ENCODE measurements around the gene UBA1. TPM values are rescaled to one million over a fixed set of nuclear protein-coding genes. Genes with fewer than 3 reads are reported as not detected.

Gene UBA1
- polyA plus RNA-seq, 3 donors from 2014 or later = 146 to 205 (median 167) TPM

DNA sequence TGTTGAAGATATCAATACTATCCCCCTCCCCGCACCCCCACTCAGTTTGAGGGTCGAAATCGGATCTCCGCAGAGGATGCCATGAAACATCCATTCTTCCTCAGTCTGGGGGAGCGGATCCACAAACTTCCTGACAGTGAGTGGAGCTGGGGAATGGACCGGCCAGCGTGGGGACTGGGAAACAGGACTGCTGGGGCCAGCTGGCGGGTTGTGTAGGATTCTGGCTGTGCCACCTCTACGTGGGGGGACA is 33.6 kb downstream of the UBA1 start:
- Mint-ChIP-seq H3K36me3 (peaks cover 6 to 53% (median 30%) of the 10 kb centered on the region in 3 donors), H3K4me3 (no peak overlapping the region), H3K9me3 (no peaks in the 10 kb centered on the region), H3K4me1 (peaks cover 0 to 6% of the 10 kb centered on the region in 2 donors), H3K27ac (no peak overlapping the region), H3K27me3 (ENCODE audit: low read depth in 3 of 3) (peaks cover 0 to 4% (median 3%) of the 10 kb centered on the region in 3 donors)
- no peak for DNase-seq

DNA sequence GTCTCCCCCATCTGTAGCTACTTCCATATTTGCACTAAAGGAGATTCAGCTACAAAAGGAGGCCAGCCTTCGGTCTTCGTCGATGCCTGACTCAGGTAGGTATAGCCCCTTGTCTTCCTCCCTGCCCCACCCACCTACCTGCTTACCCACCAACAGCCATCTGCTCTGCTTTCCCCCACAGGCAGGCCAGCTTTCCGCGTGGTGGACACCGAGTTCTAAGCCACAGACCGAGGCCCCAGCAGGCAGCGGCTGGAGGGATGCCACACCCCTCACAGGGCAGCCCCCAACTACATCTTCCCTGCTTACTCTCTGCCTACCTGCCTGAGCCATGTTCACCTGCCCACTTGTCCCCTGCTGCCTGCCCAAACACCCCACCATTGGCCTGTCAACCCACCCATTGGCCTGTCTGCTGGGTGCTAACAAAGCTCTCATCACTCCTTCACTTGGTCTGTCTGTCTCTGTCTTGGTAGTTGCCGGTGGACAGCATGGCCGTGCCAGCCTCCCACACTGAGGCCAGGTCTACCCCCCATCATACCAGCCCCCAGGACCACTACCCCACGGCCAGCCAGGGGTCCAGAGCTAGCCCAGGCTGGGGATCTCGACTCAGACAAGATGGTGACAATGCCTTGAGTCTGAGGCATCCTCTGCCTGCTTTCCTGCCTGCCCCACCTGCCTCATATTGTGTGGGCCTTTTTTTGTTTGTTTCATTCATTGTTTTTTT is 35.1 kb downstream of the UBA1 start:
- Mint-ChIP-seq H3K27me3 (ENCODE audit: low read depth in 3 of 3) (peaks cover 10 to 14% (median 10%) of the 10 kb centered on the region in 3 donors), H3K4me3 (no peak overlapping the region), H3K36me3 (peaks cover 6 to 48% (median 30%) of the 10 kb centered on the region in 3 donors), H3K9me3 (no peaks in the 10 kb centered on the region), H3K27ac (peak overlapping the region in 1 of 6 donors; percentile 20), H3K4me1 (peaks cover 8 to 18% of the 10 kb centered on the region in 2 donors)
- DNase-seq = no peak

DNA sequence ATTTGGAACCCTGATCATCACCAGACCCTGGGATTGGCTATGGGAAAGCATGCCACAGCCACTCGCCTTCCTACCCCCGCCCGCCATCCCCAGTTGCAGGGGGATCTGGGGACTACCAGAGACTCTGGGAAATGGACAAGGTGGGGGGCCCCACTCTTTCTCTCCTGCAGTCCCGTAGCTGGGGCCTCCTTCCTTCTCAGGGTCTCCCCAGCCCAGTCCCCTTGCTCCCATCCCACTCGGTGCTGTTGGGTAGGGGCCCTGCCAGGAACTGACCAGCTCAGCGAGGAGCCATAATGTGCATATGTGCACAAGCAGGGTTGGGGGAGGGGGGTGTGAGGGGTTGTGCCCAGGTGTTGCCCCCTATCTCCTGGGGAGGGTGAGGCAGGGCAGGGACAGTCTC is 35.8 kb downstream of the UBA1 start:
- peaks cover 12 to 25% of the 10 kb centered on the region in 2 donors for H3K4me1 Mint-ChIP-seq
- H3K27ac Mint-ChIP-seq = no peak overlapping the region
- peaks cover 6 to 43% (median 30%) of the 10 kb centered on the region in 3 donors for H3K36me3 Mint-ChIP-seq
- no peak overlapping the region for H3K4me3 Mint-ChIP-seq
- H3K9me3 Mint-ChIP-seq = no peaks in the 10 kb centered on the region
- DNase-seq = no peak
- H3K27me3 Mint-ChIP-seq (ENCODE audit: low read depth in 3 of 3) = peaks cover 10 to 20% (median 12%) of the 10 kb centered on the region in 3 donors

DNA sequence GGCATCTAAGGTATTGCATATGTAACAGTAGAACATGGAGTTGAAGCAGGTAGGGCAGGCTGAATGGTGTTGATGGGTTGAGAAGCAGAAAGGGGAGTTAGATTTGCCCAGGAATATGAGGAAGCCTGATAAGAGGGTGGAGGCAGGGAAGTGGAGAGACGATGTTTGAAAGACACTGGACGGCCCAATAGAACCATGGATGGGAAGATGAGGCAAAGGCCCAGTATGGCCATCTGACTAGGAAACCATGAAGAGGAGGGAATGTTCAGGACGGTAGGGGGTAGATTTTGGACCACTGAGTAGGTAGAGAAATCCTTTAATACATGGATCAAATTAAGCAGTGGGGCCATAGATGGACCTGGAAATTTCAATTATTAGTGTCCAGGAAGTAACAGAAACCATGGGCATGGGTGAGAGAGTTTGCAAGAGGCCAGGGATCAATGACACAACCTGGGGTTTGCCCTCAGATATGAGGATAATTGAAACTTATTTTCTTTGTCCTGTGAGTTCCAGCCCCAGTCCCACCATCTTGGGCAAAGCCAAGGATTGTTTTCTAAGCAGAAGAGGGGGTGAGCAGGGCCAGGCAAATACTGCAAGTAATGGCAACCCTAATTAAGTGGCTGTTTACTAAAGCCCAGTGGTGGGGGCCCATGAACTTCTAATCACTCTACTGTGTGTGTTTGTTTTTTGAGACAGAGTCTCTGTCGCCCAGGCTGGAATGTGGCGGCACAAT is 36.7 kb downstream of the UBA1 start:
- peaks cover 5 to 34% (median 29%) of the 10 kb centered on the region in 3 donors for H3K36me3 Mint-ChIP-seq
- peaks cover 10 to 20% (median 14%) of the 10 kb centered on the region in 3 donors for H3K27me3 Mint-ChIP-seq (ENCODE audit: low read depth in 3 of 3)
- no peaks in the 10 kb centered on the region for H3K9me3 Mint-ChIP-seq
- H3K27ac Mint-ChIP-seq = peak overlapping the region in 3 of 6 donors; percentile 7 to 36 (median 31)
- DNase-seq = no peak
- H3K4me3 Mint-ChIP-seq = no peak overlapping the region
- H3K4me1 Mint-ChIP-seq = peaks cover 12 to 34% of the 10 kb centered on the region in 2 donors

DNA sequence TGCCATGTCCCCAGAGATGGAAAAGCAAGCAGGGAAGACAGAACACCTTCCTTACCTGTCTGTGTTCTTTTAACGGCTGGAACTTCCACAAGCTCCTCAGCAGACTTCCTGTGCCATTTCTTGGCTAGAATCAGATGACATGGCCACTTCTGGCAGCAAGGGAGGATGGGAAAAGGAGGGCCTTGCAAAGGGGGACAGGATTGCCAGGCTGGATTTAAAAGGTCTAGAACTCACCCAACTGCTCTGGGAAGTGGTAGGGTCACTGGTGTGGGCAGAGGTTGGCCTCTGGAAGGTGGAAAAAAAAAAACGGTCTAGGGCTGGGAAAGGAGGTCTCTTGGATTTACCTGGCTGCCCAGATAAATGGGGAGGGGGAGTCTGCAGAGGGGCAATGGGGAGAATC is 37.5 kb downstream of the UBA1 start:
- Mint-ChIP-seq H3K27me3 (ENCODE audit: low read depth in 3 of 3) (peaks cover 10 to 18% (median 16%) of the 10 kb centered on the region in 3 donors), H3K27ac (peak overlapping the region in 5 of 6 donors; percentile 36 to 98 (median 96)), H3K4me3 (peak overlapping the region in 1 of 5 donors; percentile 64), H3K4me1 (peaks cover 15 to 43% of the 10 kb centered on the region in 2 donors), H3K9me3 (no peaks in the 10 kb centered on the region), H3K36me3 (peaks cover 0 to 28% (median 24%) of the 10 kb centered on the region in 3 donors)
- no peak for DNase-seq

DNA sequence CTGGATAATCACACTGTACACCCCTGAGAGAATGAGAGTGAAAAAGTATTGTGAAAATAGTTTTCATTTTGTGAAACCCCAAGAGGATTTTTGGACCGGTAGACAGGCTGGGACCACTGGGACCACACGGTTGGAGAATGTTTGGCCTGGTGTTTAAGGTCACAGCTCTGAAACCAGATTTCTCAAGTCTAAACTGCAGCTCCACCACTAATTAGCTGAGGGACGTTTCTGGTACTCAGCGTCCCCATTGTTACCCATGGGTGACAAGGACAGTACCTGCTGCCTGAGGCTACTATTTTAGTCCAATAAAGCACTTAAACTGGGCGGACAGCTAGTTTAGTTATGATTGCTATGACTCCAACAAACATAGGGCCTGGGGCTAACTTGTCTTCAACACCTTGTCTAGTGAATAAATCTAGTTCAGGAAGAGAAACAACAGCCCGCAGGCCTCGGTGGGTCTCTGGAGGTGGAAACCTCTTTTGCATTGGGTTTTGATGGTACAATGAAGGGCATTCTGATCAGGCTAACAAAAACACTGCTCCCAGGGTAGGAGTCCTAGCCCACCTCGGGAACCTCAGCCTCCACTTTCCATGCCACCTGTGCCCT is 38.7 kb downstream of the UBA1 start:
- H3K4me1 Mint-ChIP-seq = peaks cover 17 to 53% of the 10 kb centered on the region in 2 donors
- DNase-seq = no peak
- peak overlapping the region; percentile 84 to 97 (median 95) for H3K4me3 Mint-ChIP-seq
- H3K27ac Mint-ChIP-seq = peak overlapping the region; percentile 96 to 99 (median 96)
- peaks cover 10 to 21% (median 18%) of the 10 kb centered on the region in 3 donors for H3K27me3 Mint-ChIP-seq (ENCODE audit: low read depth in 3 of 3)
- H3K36me3 Mint-ChIP-seq = peaks cover 0 to 18% (median 15%) of the 10 kb centered on the region in 3 donors
- H3K9me3 Mint-ChIP-seq = no peaks in the 10 kb centered on the region

DNA sequence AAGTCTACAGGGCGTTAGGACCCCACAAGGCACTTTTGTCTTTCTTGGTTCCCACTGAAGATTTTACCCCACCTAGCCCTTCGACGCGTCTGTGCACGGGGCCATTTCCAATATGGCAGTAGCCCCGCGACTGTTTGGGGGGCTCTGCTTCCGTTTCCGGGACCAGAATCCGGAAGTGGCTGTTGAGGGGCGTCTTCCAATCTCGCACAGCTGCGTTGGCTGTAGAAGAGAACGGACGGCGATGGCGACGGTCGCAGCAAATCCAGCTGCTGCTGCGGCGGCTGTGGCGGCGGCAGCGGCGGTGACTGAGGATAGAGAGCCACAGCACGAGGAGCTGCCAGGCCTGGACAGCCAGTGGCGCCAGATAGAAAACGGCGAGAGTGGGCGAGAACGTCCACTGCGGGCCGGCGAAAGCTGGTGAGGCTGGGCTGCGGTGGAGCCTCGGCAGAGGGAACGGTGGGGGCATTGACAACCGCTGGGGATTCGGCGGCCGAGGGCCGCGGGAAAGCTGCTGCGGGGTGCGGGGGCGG is 39.2 kb downstream of the UBA1 start, which contains the start of gene USP11:
Gene USP11, plus strand, starts transcription at position 207 of the 530 bp plus-strand sequence. Its CDS starts 35 bp downstream, at position 242.
- Mint-ChIP-seq H3K9me3 (no peaks in the 10 kb centered on the region), H3K27ac (peak within 1 kb of the TSS; percentile 96 to 99 (median 96)), H3K36me3 (peaks cover 0 to 14% (median 13%) of the 10 kb centered on the region in 3 donors), H3K4me3 (peak within 1 kb of the TSS; percentile 84 to 97 (median 95)), H3K27me3 (ENCODE audit: low read depth in 3 of 3) (peaks cover 10 to 21% (median 18%) of the 10 kb centered on the region in 3 donors), H3K4me1 (peaks cover 17 to 58% of the 10 kb centered on the region in 2 donors)
- peak; percentile 62 to 76 (median 76) for DNase-seq

DNA sequence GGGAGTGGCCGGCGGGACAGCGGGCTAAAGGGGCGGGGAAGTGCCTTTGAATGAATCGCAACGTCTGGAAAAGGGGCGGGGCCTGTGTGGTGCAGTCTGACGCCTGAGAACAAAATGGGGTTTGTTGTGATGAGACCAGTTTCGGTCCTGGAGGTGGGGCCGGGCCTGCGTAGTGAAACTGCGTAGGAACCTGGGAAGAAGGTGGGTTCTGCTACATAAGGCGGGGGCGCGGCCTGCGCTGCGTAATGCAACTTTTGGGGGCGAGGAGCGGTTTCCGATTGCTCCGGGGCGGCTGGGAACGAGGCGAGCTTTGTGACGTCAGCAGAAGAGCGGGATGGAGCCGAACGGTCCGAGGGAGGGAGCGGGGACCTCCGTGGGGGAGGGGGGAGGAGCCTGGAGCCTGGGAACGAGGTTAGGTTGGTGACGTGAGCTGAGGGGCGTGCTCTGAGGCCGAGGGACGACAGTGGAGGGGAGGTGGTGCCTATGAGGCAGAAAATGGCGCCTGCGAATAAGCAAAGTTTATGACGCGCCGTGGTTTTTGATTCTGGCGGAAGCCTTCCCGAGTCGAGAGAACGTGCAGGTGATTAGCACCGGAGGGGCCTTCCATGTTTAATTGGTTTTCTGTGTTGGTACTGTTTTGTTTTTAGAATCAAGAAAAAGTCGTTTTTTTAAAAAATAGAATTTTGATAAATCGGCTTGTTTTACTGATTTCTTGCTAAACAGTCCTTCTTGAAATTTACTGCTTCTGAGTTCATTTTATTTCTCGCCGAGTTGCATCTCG is 39.9 kb downstream of the UBA1 start:
- H3K9me3 Mint-ChIP-seq = no peaks in the 10 kb centered on the region
- peak; percentile 94 to 96 (median 95) for DNase-seq
- H3K36me3 Mint-ChIP-seq = peaks cover 0 to 8% (median 7%) of the 10 kb centered on the region in 3 donors
- H3K4me3 Mint-ChIP-seq = peak overlapping the region; percentile 84 to 97 (median 95)
- peaks cover 10 to 21% (median 18%) of the 10 kb centered on the region in 3 donors for H3K27me3 Mint-ChIP-seq (ENCODE audit: low read depth in 3 of 3)
- H3K4me1 Mint-ChIP-seq = peaks cover 17 to 58% of the 10 kb centered on the region in 2 donors
- H3K27ac Mint-ChIP-seq = peak overlapping the region; percentile 96 to 99 (median 96)

DNA sequence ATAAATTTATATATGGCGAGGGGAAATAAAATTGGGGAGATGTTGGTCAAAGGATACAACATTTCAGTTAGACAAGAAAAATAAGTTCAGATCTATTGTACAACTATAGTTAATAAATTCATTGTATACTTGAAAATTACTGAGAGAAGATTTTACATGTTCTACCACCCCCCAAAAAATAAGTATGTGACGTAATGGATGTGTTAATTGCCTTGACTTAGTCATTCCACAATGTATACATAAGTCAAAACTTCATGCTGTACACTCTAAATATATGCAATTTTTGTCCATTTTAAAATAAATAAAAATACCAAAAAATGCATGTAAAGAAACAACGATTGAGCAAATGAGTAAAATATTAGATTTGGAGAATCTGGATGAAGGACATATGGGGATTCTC is 41.0 kb downstream of the UBA1 start:
- Mint-ChIP-seq H3K36me3 (peaks cover 0 to 4% (median under 1%) of the 10 kb centered on the region in 3 donors), H3K4me1 (peaks cover 17 to 59% of the 10 kb centered on the region in 2 donors), H3K27ac (peak overlapping the region; percentile 34 to 99 (median 96)), H3K9me3 (no peaks in the 10 kb centered on the region), H3K27me3 (ENCODE audit: low read depth in 3 of 3) (peaks cover 10 to 21% (median 18%) of the 10 kb centered on the region in 3 donors), H3K4me3 (peak overlapping the region; percentile 76 to 97 (median 95))
- DNase-seq = no peak

DNA sequence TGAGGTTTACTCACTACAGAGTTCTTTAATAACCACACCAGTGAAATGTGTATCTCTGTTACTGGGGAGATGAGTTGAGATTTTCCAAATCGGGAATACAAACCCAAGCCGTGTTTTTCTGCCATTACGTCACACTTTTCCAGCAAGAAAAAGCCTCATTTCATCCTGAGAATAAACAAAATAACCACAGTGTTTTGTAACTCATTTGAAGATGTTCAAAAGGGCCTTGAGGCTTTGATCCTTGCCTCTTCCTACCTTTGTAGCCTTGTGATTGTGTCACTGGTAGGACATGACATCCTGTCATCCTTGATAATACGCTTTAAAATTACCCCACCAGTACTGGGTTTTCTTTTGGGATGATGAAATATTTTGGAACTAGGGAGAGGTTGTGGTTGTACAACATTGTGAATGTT is 42.1 kb downstream of the UBA1 start:
- peaks cover 10 to 21% (median 18%) of the 10 kb centered on the region in 3 donors for H3K27me3 Mint-ChIP-seq (ENCODE audit: low read depth in 3 of 3)
- peak overlapping the region in 2 of 5 donors; percentile 10 to 60 for H3K4me3 Mint-ChIP-seq
- H3K27ac Mint-ChIP-seq = peak overlapping the region; percentile 25 to 96 (median 38)
- peaks cover 17 to 62% of the 10 kb centered on the region in 2 donors for H3K4me1 Mint-ChIP-seq
- peaks cover 0 to 10% (median 7%) of the 10 kb centered on the region in 3 donors for H3K36me3 Mint-ChIP-seq
- no peak for DNase-seq
- H3K9me3 Mint-ChIP-seq = no peaks in the 10 kb centered on the region

DNA sequence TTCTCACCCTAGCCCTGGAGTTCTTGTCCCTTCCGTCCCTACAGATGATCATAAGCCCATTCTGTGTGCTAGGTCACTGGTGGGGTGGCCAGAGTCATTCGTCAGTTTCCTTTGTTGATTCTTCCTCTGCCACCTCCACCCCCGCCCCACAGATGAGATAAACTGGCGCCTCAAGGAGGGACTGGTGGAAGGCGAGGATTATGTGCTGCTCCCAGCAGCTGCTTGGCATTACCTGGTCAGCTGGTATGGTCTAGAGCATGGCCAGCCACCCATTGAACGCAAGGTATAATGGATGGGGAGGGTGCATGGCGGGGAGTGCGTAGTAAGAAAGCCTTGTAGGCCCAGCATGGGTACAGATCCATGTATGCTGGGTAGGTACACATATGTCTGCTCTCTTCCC is 45.6 kb downstream of the UBA1 start:
- DNase-seq = no peak
- H3K4me3 Mint-ChIP-seq = no peak overlapping the region
- peaks cover 4 to 33% (median 12%) of the 10 kb centered on the region in 3 donors for H3K36me3 Mint-ChIP-seq
- H3K27me3 Mint-ChIP-seq (ENCODE audit: low read depth in 3 of 3) = peaks cover 0 to 9% (median 6%) of the 10 kb centered on the region in 3 donors
- H3K27ac Mint-ChIP-seq = peak overlapping the region in 1 of 6 donors; percentile 50
- H3K9me3 Mint-ChIP-seq = no peaks in the 10 kb centered on the region
- H3K4me1 Mint-ChIP-seq = peaks cover 7 to 39% of the 10 kb centered on the region in 2 donors

DNA sequence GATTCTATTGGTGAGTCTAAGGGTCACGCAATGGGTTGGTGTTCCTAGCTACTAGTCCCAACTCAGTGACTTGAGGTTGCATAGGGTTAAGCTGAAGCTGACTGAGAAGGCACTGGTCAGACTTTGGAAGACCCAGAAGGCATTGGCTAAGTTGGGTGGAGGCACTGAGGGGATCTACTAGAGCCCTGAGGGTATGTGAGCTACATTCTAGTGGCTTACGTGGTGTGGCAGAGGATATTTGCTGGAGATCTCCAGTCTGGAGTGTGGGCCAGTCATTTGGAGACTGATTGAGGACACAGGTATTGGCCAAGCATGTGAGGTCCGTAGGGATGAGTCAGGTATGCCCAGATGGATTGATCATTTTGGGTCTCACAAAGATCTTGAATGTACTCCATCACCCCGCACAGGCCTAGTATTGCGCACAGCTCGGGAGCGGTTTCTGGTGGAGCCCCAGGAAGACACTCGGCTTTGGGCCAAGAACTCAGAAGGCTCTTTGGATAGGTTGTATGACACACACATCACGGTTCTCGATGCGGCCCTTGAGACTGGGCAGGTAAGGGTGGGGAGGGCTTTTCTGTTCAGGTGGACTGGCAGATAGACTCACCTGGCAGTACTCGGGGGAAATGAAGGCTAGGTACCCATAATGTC is 46.4 kb downstream of the UBA1 start:
- DNase-seq = no peak
- H3K27me3 Mint-ChIP-seq (ENCODE audit: low read depth in 3 of 3) = peaks cover 1 to 7% (median 6%) of the 10 kb centered on the region in 3 donors
- peaks cover 4 to 37% (median 12%) of the 10 kb centered on the region in 3 donors for H3K36me3 Mint-ChIP-seq
- H3K4me3 Mint-ChIP-seq = no peak overlapping the region
- peak overlapping the region in 1 of 6 donors; percentile 50 for H3K27ac Mint-ChIP-seq
- H3K4me1 Mint-ChIP-seq = peaks cover 5 to 31% of the 10 kb centered on the region in 2 donors
- H3K9me3 Mint-ChIP-seq = no peaks in the 10 kb centered on the region
